ENCODE data around the gene C2CD4B. TPM values are rescaled to one million over a fixed set of nuclear protein-coding genes. Genes with fewer than 3 reads are reported as not detected.

Gene C2CD4B
- total RNA-seq, 1 experiment from 2014 or later: 0.50 TPM

- no TSS peak for BruUV-seq (replicated peaks)
- H3K27ac Mint-ChIP-seq (ENCODE audit: unreplicated experiment): no peak overlapping the region
Observed at GRCh38 chr15:62147149-62147548, 17.9 kb downstream of the C2CD4B start.

DNA sequence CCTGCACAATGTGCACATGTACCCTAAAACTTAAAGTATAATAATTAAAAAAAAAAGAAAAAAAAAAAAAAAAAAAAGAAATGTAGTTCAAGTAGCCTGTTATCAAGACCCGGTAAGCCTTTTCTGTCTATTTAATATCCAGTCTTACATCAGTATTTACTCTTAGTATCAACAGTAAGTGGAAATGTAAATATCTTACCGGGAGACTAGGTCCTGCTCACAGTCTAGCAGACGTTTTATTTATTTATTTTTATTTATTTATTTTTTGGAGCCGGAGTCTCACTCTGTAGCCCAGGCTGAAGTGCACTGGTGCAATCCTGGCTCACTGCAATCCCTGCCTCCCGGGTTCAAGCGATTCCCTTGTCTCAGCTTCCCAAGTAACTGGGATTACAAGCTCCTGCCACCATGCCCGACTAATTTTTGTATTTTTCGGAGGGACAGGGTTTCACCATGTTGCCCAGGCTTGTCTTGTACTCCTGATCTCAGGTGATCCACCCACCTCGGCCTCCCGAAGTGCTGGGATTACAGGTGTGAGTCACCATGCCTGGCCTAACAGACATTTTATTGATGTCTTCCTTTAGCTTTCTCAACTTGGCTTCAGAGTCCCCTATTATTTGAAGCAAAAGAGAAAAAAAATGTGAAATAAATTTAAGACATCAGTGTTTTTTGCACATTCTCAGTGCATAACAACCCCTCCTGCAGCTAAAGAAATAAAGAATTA is 19.9 kb downstream of the C2CD4B start:
- Mint-ChIP-seq H3K4me3 (ENCODE audit: unreplicated experiment) (no peak overlapping the region), H3K27ac (ENCODE audit: unreplicated experiment) (no peak overlapping the region), H3K4me1 (ENCODE audit: low read depth, unreplicated experiment) (peaks cover 8% of the 10 kb centered on the region), H3K27me3 (ENCODE audit: insufficient read depth, unreplicated experiment) (no peaks in the 10 kb centered on the region), H3K9me3 (ENCODE audit: unreplicated experiment) (no peaks in the 10 kb centered on the region), H3K36me3 (ENCODE audit: insufficient read depth, unreplicated experiment) (no peaks in the 10 kb centered on the region)
- BruUV-seq (replicated peaks): no TSS peak
- Histone ChIP-seq H3K9me3 (no peaks in the 10 kb centered on the region; the same call in 1 of the 2 replicates), H3K27me3 (replicated peaks; ENCODE audit: control insufficient read depth, insufficient read depth, low read length) (no peaks in the 10 kb centered on the region), H3K36me3 (ENCODE audit: control insufficient read depth, insufficient read depth, low read length) (no peaks in the 10 kb centered on the region), H3K4me1 (peaks cover 17% of the 10 kb centered on the region; the same call in 1 of the 2 replicates), H3K4me3 (ENCODE audit: low read depth, low read length) (no peak overlapping the region)
- CTCF ChIA-PET: no interaction called here
- POLR2A ChIA-PET: no interaction called here
- DNase-seq: no peak
- TF ChIP-seq, protein P1, sequence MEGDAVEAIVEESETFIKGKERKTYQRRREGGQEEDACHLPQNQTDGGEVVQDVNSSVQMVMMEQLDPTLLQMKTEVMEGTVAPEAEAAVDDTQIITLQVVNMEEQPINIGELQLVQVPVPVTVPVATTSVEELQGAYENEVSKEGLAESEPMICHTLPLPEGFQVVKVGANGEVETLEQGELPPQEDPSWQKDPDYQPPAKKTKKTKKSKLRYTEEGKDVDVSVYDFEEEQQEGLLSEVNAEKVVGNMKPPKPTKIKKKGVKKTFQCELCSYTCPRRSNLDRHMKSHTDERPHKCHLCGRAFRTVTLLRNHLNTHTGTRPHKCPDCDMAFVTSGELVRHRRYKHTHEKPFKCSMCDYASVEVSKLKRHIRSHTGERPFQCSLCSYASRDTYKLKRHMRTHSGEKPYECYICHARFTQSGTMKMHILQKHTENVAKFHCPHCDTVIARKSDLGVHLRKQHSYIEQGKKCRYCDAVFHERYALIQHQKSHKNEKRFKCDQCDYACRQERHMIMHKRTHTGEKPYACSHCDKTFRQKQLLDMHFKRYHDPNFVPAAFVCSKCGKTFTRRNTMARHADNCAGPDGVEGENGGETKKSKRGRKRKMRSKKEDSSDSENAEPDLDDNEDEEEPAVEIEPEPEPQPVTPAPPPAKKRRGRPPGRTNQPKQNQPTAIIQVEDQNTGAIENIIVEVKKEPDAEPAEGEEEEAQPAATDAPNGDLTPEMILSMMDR (IDR thresholded peaks at IDR 0.05; ENCODE audit: insufficient read depth in 1 of 2, low read depth in 1 of 2, low read length in 1 of 2, severe bottlenecking in 1 of 2, unreplicated experiment in 1 of 2): no peak
- intact Hi-C loops (cut with micrococcal nuclease; ENCODE audit: unreplicated experiment): loop anchor here (10.0 kb wide), 1 partner anchor 270 kb away; no protein-coding TSS in a partner anchor

More at GRCh38 chr15:62147149-62147548, 17.9 kb downstream of the C2CD4B start:
- Mint-ChIP-seq H3K9me3 (ENCODE audit: unreplicated experiment) (no peaks in the 10 kb centered on the region), H3K36me3 (ENCODE audit: insufficient read depth, unreplicated experiment) (no peaks in the 10 kb centered on the region), H3K4me1 (ENCODE audit: low read depth, unreplicated experiment) (no peaks in the 10 kb centered on the region), H3K4me3 (ENCODE audit: unreplicated experiment) (no peak overlapping the region), H3K27me3 (ENCODE audit: insufficient read depth, unreplicated experiment) (no peaks in the 10 kb centered on the region)
- TF ChIP-seq, protein P1 (IDR thresholded peaks at IDR 0.05; ENCODE audit: insufficient read depth in 1 of 2, low read depth in 1 of 2, low read length in 1 of 2, severe bottlenecking in 1 of 2, unreplicated experiment in 1 of 2): no peak
- Histone ChIP-seq H3K4me1 (peaks cover 5% of the 10 kb centered on the region; the same call in 1 of the 2 replicates), H3K36me3 (ENCODE audit: control insufficient read depth, insufficient read depth, low read length) (no peaks in the 10 kb centered on the region), H3K4me3 (ENCODE audit: low read depth, low read length) (no peak overlapping the region), H3K9me3 (no peaks in the 10 kb centered on the region; the same call in 1 of the 2 replicates), H3K27me3 (replicated peaks; ENCODE audit: control insufficient read depth, insufficient read depth, low read length) (no peaks in the 10 kb centered on the region)
- ChIA-PET POLR2A (no interaction called here), CTCF (no interaction called here)
- intact Hi-C loops (cut with micrococcal nuclease; ENCODE audit: unreplicated experiment): loop anchor here (10.0 kb wide), 1 partner anchor 272 kb away; no protein-coding TSS in a partner anchor
- DNase-seq: no peak

DNA sequence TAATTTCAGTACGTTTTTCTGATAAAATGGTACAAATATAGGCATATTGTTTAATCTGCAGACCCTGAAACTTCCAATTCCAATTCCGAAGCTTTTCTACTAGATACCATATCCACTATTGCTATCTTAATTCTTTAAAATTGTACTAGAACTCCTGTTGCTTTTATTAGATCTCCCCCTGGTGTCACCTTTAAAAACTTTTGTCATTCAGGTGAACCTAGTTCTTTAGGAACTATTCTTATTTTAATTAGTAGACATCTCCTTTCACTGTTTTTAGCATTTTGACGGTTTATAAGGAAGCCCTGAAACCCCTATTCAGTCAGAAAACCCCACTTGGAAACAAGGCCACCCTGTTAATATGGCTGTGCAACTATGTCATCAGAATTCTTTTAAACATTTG is 22.3 kb downstream of the C2CD4B start:
- CTCF ChIA-PET: interaction anchor here (0.7 to 2.5 kb wide), 5 partner anchors 17 to 164 kb away, joined by 3 to 8 read pairs (median 3); partner anchors contain the start of genes C2CD4A and VPS13C
- Mint-ChIP-seq H3K4me1 (ENCODE audit: low read depth, unreplicated experiment) (peaks cover 13% of the 10 kb centered on the region), H3K27ac (ENCODE audit: unreplicated experiment) (no peak overlapping the region), H3K27me3 (ENCODE audit: insufficient read depth, unreplicated experiment) (no peaks in the 10 kb centered on the region), H3K9me3 (ENCODE audit: unreplicated experiment) (no peaks in the 10 kb centered on the region), H3K4me3 (ENCODE audit: unreplicated experiment) (no peak overlapping the region), H3K36me3 (ENCODE audit: insufficient read depth, unreplicated experiment) (no peaks in the 10 kb centered on the region)
- BruUV-seq (replicated peaks): no TSS peak
- H3K9me3 ChIP-seq: no peaks in the 10 kb centered on the region; the same call in 1 of the 2 replicates
- no peak for DNase-seq
- H3K4me1 ChIP-seq: peaks cover 19% of the 10 kb centered on the region; the same call in 1 of the 2 replicates
- no peak overlapping the region for H3K4me3 ChIP-seq (ENCODE audit: low read depth, low read length)
- no peaks in the 10 kb centered on the region for H3K27me3 ChIP-seq (replicated peaks; ENCODE audit: control insufficient read depth, insufficient read depth, low read length)
- intact Hi-C loops (cut with micrococcal nuclease; ENCODE audit: unreplicated experiment): loop anchor here (10.0 kb wide), 1 partner anchor 268 kb away; no protein-coding TSS in a partner anchor
- H3K36me3 ChIP-seq (ENCODE audit: control insufficient read depth, insufficient read depth, low read length): no peaks in the 10 kb centered on the region
- POLR2A ChIA-PET: interaction anchor here (0.7 kb wide), 1 partner anchor 22 kb away, joined by 3 read pairs; the partner anchor contains the start of gene C2CD4B
- TF ChIP-seq, protein P1 (IDR thresholded peaks at IDR 0.05; ENCODE audit: insufficient read depth in 1 of 2, low read depth in 1 of 2, low read length in 1 of 2, severe bottlenecking in 1 of 2, unreplicated experiment in 1 of 2): peak in 1 of 2 experiments; percentile 2

Measured in Caco-2 (cell line).